ENCODE results near the gene IGF2R. TPM values are rescaled to one million over a fixed set of nuclear protein-coding genes. Genes with fewer than 3 reads are reported as not detected.

Gene IGF2R
- total RNA-seq, 1 donor from 2014 or later: 247 TPM

DNA sequence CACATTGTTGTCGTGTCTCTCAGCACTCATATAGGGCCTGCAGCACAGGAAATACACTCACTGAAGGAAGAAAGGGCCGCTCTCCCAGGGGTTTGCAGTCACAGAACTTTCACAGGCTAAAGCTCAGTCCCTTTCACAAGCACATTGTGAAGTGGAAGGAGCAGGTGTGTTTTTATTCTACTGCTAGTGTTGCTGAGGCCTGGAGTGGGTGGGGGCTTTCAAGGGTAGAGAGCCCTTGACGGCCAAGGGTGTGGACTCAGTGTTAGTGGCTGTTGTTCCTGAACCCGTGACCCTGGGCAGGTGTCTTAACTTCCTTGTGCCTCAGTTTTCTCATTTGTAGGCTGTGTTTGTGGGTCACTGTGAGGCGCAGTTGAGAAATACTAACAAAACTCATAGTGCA, 86.5 kb downstream of the IGF2R start:
- no peak overlapping the region for H3K27ac Mint-ChIP-seq (ENCODE audit: unreplicated experiment)
- H3K36me3 Mint-ChIP-seq (ENCODE audit: low read depth): peaks cover 54% of the 10 kb centered on the region
- H3K4me3 Mint-ChIP-seq (ENCODE audit: unreplicated experiment): no peak overlapping the region
- TF ChIP-seq, protein P1, sequence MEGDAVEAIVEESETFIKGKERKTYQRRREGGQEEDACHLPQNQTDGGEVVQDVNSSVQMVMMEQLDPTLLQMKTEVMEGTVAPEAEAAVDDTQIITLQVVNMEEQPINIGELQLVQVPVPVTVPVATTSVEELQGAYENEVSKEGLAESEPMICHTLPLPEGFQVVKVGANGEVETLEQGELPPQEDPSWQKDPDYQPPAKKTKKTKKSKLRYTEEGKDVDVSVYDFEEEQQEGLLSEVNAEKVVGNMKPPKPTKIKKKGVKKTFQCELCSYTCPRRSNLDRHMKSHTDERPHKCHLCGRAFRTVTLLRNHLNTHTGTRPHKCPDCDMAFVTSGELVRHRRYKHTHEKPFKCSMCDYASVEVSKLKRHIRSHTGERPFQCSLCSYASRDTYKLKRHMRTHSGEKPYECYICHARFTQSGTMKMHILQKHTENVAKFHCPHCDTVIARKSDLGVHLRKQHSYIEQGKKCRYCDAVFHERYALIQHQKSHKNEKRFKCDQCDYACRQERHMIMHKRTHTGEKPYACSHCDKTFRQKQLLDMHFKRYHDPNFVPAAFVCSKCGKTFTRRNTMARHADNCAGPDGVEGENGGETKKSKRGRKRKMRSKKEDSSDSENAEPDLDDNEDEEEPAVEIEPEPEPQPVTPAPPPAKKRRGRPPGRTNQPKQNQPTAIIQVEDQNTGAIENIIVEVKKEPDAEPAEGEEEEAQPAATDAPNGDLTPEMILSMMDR (IDR thresholded peaks at IDR 0.05): no peak
- H3K27me3 Mint-ChIP-seq (ENCODE audit: low read depth): no peaks in the 10 kb centered on the region
- H3K4me1 Mint-ChIP-seq (ENCODE audit: low read depth): no peaks in the 10 kb centered on the region
- DNase-seq (ENCODE audit: low spot score): no peak
- no peaks in the 10 kb centered on the region for H3K9me3 Mint-ChIP-seq (ENCODE audit: low read depth)

- no peaks in the 10 kb centered on the region for H3K9me3 Mint-ChIP-seq (ENCODE audit: low read depth)
- no peaks in the 10 kb centered on the region for H3K27me3 Mint-ChIP-seq (ENCODE audit: low read depth)
- no peaks in the 10 kb centered on the region for H3K4me1 Mint-ChIP-seq (ENCODE audit: low read depth)
- TF ChIP-seq, protein P1 (IDR thresholded peaks at IDR 0.05): no peak
- no peak for DNase-seq (ENCODE audit: low spot score)
- H3K36me3 Mint-ChIP-seq (ENCODE audit: low read depth): peaks cover 53% of the 10 kb centered on the region
- H3K4me3 Mint-ChIP-seq (ENCODE audit: unreplicated experiment): no peak overlapping the region
- no peak overlapping the region for H3K27ac Mint-ChIP-seq (ENCODE audit: unreplicated experiment)
Measured at GRCh38 chr6:160055813-160056212, 86.9 kb downstream of the IGF2R start.

DNA sequence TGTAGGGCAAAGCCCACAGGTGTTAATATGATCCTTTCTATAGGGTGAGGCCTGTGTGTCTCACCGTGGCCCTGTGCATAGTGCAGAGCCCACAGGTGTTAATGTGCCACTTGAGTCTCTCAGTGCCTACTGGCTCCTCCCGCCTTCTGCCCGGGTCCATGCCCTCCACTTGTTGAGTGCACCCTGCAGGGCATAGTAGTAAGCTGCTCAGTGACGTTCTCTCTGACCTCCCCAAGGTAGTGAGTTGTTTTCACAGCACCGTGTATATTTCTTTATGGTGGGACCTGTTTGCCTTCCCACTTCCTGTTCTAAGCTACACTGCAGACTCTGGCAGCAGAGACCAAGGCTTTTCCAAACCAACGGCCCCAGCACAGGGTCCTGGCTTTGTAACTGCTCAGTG, 88.2 kb downstream of the IGF2R start:
- TF ChIP-seq, protein P1 (IDR thresholded peaks at IDR 0.05): no peak
- Mint-ChIP-seq H3K9me3 (ENCODE audit: low read depth) (no peaks in the 10 kb centered on the region), H3K4me1 (ENCODE audit: low read depth) (no peaks in the 10 kb centered on the region), H3K27ac (ENCODE audit: unreplicated experiment) (no peak overlapping the region), H3K36me3 (ENCODE audit: low read depth) (peaks cover 46% of the 10 kb centered on the region), H3K4me3 (ENCODE audit: unreplicated experiment) (no peak overlapping the region), H3K27me3 (ENCODE audit: low read depth) (no peaks in the 10 kb centered on the region)
- DNase-seq (ENCODE audit: low spot score): no peak

DNA sequence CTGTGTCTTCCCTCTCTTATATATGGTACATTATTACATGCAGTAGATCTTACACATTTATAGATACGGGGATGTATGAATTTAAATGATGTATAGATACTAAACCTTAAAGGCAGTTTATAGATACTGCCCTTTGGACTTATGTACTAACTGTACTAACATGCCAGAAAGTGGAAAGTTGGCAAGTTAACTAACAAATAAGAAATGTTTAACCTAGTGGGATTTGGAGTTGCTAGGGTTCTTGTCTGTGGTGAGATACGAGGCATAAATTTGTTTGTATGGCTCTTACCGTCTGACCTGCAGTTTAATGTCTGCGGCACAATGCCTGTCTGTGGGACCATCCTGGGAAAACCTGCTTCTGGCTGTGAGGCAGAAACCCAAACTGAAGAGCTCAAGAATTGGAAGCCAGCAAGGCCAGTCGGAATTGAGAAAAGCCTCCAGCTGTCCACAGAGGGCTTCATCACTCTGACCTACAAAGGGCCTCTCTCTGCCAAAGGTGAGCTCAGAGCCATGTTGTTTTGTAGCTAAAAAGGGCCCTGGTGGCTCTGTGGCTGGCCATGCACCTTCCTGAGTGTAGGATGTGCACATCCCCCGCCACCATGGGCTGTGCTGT, 89.8 kb downstream of the IGF2R start:
- Mint-ChIP-seq H3K4me3 (ENCODE audit: unreplicated experiment) (no peak overlapping the region), H3K9me3 (ENCODE audit: low read depth) (no peaks in the 10 kb centered on the region), H3K4me1 (ENCODE audit: low read depth) (no peaks in the 10 kb centered on the region), H3K36me3 (ENCODE audit: low read depth) (peaks cover 43% of the 10 kb centered on the region), H3K27ac (ENCODE audit: unreplicated experiment) (no peak overlapping the region), H3K27me3 (ENCODE audit: low read depth) (no peaks in the 10 kb centered on the region)
- DNase-seq (ENCODE audit: low spot score): no peak
- TF ChIP-seq, protein P1 (IDR thresholded peaks at IDR 0.05): no peak

DNA sequence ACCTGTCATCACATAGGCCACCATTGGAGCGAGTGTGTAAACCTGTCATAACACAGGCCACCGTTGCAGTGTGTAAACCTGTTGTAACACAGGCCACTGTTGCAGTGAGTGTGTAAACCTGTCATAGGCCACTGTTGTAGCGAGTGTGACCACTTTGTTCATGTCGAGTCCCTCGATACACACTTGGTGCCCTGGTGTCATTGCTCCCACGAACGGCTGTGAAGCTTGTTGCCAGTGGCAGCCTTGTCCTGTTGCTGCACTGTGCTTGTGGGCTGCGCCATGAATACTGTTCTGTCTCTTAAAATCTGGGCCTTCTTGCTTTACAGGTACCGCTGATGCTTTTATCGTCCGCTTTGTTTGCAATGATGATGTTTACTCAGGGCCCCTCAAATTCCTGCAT, 91.3 kb downstream of the IGF2R start:
- H3K27me3 Mint-ChIP-seq (ENCODE audit: low read depth): no peaks in the 10 kb centered on the region
- TF ChIP-seq, protein P1 (IDR thresholded peaks at IDR 0.05): no peak
- no peaks in the 10 kb centered on the region for H3K9me3 Mint-ChIP-seq (ENCODE audit: low read depth)
- H3K4me1 Mint-ChIP-seq (ENCODE audit: low read depth): no peaks in the 10 kb centered on the region
- DNase-seq (ENCODE audit: low spot score): no peak
- H3K36me3 Mint-ChIP-seq (ENCODE audit: low read depth): peaks cover 45% of the 10 kb centered on the region
- no peak overlapping the region for H3K27ac Mint-ChIP-seq (ENCODE audit: unreplicated experiment)
- no peak overlapping the region for H3K4me3 Mint-ChIP-seq (ENCODE audit: unreplicated experiment)

All from chondrocyte (in vitro differentiated cells).